ENCODE measurements around the gene ATP10B.

Gene ATP10B

GRCh38 chr5:160601046-160601445 is 251.0 kb downstream of the ATP10B start:
- DNase-seq: no peak
- no peak for TF ChIP-seq GATA1 (IDR thresholded peaks at IDR 0.05; ENCODE audit: low read depth, low read length)
- TF ChIP-seq POLR2A (IDR thresholded peaks at IDR 0.05; ENCODE audit: low read length): no peak

GRCh38 chr5:160573318-160573717 is 278.7 kb downstream of the ATP10B start:
- no peak for TF ChIP-seq GATA1 (IDR thresholded peaks at IDR 0.05; ENCODE audit: low read depth, low read length)
- no peak for TF ChIP-seq POLR2A (IDR thresholded peaks at IDR 0.05; ENCODE audit: low read length)
- no peak for DNase-seq

GRCh38 chr5:160567031-160567705 is 284.8 kb downstream of the ATP10B start:
- TF ChIP-seq POLR2A (IDR thresholded peaks at IDR 0.05; ENCODE audit: low read length) (no peak), GATA1 (IDR thresholded peaks at IDR 0.05; ENCODE audit: low read depth, low read length) (no peak)
- no peak for DNase-seq

GRCh38 chr5:160565376-160565775 is 286.6 kb downstream of the ATP10B start:
- no peak for DNase-seq
- TF ChIP-seq GATA1 (IDR thresholded peaks at IDR 0.05; ENCODE audit: low read depth, low read length) (no peak), POLR2A (IDR thresholded peaks at IDR 0.05; ENCODE audit: low read length) (no peak)

DNA sequence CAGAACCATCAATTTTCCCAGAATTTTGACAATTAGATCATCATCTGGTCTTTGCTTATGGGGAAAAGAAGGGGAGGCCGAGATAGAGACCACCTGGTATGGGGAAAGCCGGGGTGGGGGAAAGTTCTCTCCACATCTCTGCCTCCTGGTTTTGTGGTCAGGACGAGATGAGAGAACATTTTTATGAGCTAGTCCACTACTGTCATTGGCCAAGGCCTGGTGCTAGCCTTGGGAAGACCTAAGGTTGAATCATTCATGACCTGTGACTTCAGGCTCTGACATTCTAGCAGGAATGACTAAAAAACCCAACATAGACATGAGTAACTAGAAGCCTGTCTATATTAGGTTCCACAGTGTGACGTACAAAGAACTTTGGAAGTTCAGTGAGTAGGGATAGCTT is 295.2 kb downstream of the ATP10B start:
- no peak for DNase-seq
- no peak for TF ChIP-seq GATA1 (IDR thresholded peaks at IDR 0.05; ENCODE audit: low read depth, low read length)
- TF ChIP-seq POLR2A (IDR thresholded peaks at IDR 0.05; ENCODE audit: low read length): no peak

- no peak for TF ChIP-seq POLR2A (IDR thresholded peaks at IDR 0.05; ENCODE audit: low read length)
- TF ChIP-seq GATA1 (IDR thresholded peaks at IDR 0.05; ENCODE audit: low read depth, low read length): no peak
These were observed 295.9 kb downstream of the ATP10B start for GRCh38 chr5:160555971-160556631.

GRCh38 chr5:160555581-160555970 is 296.4 kb downstream of the ATP10B start:
- no peak for DNase-seq
- no peak for TF ChIP-seq GATA1 (IDR thresholded peaks at IDR 0.05; ENCODE audit: low read depth, low read length)
- no peak for TF ChIP-seq POLR2A (IDR thresholded peaks at IDR 0.05; ENCODE audit: low read length)

More at GRCh38 chr5:160555971-160556631, 295.9 kb downstream of the ATP10B start:
- no peak for DNase-seq

DNA sequence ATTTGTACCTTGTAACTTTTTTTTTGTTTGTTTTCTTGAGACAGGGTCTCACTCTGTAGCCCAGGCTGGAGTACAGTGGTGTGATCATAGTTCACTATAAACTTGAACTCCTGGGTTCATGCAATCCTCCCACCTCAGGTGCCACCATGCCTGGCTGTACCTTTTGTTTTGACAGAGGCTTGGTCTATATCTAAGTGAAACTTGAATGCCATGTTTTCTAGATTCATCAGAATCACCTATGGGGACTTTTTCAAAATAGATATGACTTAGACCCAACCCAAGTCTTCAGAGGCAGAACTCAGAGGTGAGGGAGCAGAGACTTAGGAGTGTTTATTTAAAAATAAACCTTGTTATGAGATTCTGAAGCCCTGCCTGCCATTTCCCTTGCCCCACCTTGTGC is 301.9 kb downstream of the ATP10B start:
- no peak for DNase-seq
- no peak for TF ChIP-seq GATA1 (IDR thresholded peaks at IDR 0.05; ENCODE audit: low read depth, low read length)
- TF ChIP-seq POLR2A (IDR thresholded peaks at IDR 0.05; ENCODE audit: low read length): no peak

- DNase-seq: no peak
- TF ChIP-seq POLR2A (IDR thresholded peaks at IDR 0.05; ENCODE audit: low read length): no peak
- TF ChIP-seq GATA1 (IDR thresholded peaks at IDR 0.05; ENCODE audit: low read depth, low read length): no peak
These were observed 302.9 kb downstream of the ATP10B start for GRCh38 chr5:160548949-160549645.

DNA sequence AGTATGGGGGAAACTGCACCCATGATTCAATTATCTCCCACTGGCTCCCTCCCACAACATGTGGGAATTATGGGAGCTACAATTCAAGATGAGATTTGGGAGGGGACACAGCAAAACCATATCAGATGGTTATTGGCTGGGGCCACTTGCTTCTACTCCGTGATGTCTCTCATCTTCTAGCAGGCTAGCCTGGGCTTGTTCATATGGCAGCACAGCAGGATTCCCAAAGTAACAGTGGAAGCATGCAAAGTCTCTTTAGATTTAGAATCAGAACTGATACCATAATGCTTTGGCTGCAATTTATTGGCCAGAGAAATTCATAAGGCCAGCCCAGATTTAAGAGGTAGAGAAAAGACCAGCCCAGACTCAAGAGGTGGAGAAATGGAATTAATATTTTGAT is 304.1 kb downstream of the ATP10B start:
- TF ChIP-seq POLR2A (IDR thresholded peaks at IDR 0.05; ENCODE audit: low read length): no peak
- TF ChIP-seq GATA1 (IDR thresholded peaks at IDR 0.05; ENCODE audit: low read depth, low read length): no peak
- no peak for DNase-seq

DNA sequence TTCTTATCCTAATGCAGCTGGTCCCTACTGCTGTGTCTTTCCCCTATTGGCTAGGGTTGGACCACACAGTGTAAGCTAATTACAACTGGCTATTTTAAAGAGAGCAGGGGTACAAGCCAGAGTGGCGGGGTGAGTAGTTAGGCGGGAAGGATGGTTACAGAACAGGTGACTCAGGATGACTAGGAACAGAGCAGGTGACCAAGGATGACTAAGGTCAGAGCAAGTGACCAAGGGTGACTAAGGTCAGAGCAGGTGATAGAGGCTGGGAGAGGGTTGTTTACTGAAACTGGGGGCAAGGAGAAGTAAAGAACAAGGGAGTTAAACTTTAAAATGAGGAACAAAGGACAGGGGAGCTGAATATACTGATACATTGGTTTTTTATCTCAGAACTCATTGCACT is 304.9 kb downstream of the ATP10B start:
- no peak for TF ChIP-seq GATA1 (IDR thresholded peaks at IDR 0.05; ENCODE audit: low read depth, low read length)
- TF ChIP-seq POLR2A (IDR thresholded peaks at IDR 0.05; ENCODE audit: low read length): no peak
- DNase-seq: no peak

GRCh38 chr5:160545832-160546231 is 306.2 kb downstream of the ATP10B start:
- DNase-seq: no peak
- TF ChIP-seq POLR2A (IDR thresholded peaks at IDR 0.05; ENCODE audit: low read length): no peak
- no peak for TF ChIP-seq GATA1 (IDR thresholded peaks at IDR 0.05; ENCODE audit: low read depth, low read length)

DNA sequence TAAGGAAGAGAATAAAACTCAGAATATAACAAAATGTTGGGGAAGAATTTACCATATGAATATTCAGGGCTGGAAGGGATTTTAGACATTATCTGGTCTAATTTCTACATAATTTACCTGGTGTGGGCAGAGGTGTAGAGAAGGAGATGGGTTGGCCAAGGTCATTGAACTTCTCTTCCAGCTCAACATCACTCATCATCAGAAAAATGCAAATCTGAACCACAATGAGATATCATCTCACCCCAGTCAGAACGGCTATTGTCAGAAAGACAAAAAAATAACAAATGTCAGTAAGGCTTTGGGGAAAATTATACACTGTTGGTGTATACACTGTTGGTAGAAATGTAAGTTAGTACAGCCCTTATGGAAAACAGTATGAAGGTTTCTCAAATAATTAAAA is 308.6 kb downstream of the ATP10B start:
- DNase-seq: no peak
- TF ChIP-seq POLR2A (IDR thresholded peaks at IDR 0.05; ENCODE audit: low read length) (no peak), GATA1 (IDR thresholded peaks at IDR 0.05; ENCODE audit: low read depth, low read length) (no peak)

- no peak for DNase-seq
- no peak for TF ChIP-seq POLR2A (IDR thresholded peaks at IDR 0.05; ENCODE audit: low read length)
- TF ChIP-seq GATA1 (IDR thresholded peaks at IDR 0.05; ENCODE audit: low read depth, low read length): no peak
These were observed 309.2 kb downstream of the ATP10B start for GRCh38 chr5:160542840-160543239.

Measured in erythroblast (primary cell).